Measurements from ENCODE around the gene SBK1. TPM values are rescaled to one million over a fixed set of nuclear protein-coding genes. Genes with fewer than 3 reads are reported as not detected.

SBK1 gene
- total RNA-seq, 4 donors from 2014 or later: 1.3 to 2.7 (median 1.8) TPM

DNA sequence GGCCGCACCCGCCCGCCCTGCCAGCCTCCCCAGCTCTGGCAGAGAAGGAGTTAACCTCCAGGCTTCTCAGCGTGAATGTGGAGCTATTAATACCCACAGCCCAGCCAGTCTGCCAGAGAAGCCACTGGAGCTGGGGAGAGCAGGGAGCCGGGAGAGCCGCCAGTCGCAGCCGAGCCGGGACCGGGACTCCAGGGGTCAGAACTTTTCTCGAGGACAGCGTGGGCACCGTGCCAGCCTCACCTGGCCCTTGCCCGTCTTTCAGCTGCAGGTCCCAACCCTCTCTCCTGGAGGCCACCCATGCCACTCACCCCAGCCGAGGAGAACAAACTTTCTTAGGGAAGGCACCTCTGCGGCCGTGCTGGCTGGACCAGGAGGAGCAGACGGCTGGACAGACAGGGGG lies 33.8 kb upstream of the SBK1 start:
- no peak overlapping the region for H3K4me3 ChIP-seq (ENCODE audit: low read depth, poor library complexity, severe bottlenecking)
- 3 to 5% methylated on average over 16 to 18 of the region's 18 CpGs for WGBS, 2 donors
- intact Hi-C loops (cut with DNase I; ENCODE audit: low total_unique reads): no loop called here
- DNase-seq (ENCODE audit: low spot score in 2 of 2): no peak
- no peak for TF ChIP-seq POLR2A (IDR thresholded peaks at IDR 0.05)
- TF ChIP-seq, protein P1, sequence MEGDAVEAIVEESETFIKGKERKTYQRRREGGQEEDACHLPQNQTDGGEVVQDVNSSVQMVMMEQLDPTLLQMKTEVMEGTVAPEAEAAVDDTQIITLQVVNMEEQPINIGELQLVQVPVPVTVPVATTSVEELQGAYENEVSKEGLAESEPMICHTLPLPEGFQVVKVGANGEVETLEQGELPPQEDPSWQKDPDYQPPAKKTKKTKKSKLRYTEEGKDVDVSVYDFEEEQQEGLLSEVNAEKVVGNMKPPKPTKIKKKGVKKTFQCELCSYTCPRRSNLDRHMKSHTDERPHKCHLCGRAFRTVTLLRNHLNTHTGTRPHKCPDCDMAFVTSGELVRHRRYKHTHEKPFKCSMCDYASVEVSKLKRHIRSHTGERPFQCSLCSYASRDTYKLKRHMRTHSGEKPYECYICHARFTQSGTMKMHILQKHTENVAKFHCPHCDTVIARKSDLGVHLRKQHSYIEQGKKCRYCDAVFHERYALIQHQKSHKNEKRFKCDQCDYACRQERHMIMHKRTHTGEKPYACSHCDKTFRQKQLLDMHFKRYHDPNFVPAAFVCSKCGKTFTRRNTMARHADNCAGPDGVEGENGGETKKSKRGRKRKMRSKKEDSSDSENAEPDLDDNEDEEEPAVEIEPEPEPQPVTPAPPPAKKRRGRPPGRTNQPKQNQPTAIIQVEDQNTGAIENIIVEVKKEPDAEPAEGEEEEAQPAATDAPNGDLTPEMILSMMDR (IDR thresholded peaks at IDR 0.05): no peak

- H3K4me3 ChIP-seq (ENCODE audit: low read depth, poor library complexity, severe bottlenecking): no peak overlapping the region
- no peak for DNase-seq (ENCODE audit: low spot score in 2 of 2)
- intact Hi-C loops (cut with DNase I; ENCODE audit: low total_unique reads): no loop called here
- TF ChIP-seq, protein P1 (IDR thresholded peaks at IDR 0.05): no peak
- no peak for TF ChIP-seq POLR2A (IDR thresholded peaks at IDR 0.05)
- WGBS, 2 donors: 66 to 70% methylated on average over 16 to 20 of the region's 29 CpGs
These were observed 33.1 kb upstream of the SBK1 start for GRCh38 chr16:28259091-28259780.

- no peak overlapping the region for H3K4me3 ChIP-seq (ENCODE audit: low read depth, poor library complexity, severe bottlenecking)
- no peak for DNase-seq (ENCODE audit: low spot score in 2 of 2)
- WGBS, 2 donors: 74 to 82% methylated on average over 7 of the region's 7 CpGs
- no peak for TF ChIP-seq POLR2A (IDR thresholded peaks at IDR 0.05)
- TF ChIP-seq, protein P1 (IDR thresholded peaks at IDR 0.05): no peak
- intact Hi-C loops (cut with DNase I; ENCODE audit: low total_unique reads): no loop called here
These were observed 32.6 kb upstream of the SBK1 start for GRCh38 chr16:28259781-28260150.

DNA sequence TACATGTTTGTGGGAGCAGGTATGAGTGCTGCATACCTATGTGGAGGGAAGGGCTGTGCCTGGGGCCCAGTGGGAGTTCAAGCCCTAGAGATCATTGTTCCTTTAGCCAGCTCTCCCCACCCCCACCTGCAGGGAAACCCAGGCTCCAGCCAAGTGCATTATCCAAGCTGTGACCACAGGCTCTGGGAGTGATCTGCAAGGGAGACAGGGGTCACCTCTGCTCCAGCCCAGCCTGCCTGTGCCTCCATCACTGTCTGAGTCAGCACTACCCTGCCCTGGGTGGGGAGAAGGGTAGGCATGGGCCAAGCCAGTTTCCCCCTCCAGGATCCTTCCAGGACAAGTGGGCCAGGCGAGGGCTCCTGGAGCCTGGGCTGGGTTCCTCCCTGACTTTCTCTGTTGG lies 32.1 kb upstream of the SBK1 start:
- H3K4me3 ChIP-seq (ENCODE audit: low read depth, poor library complexity, severe bottlenecking): no peak overlapping the region
- DNase-seq (ENCODE audit: low spot score in 2 of 2): no peak
- intact Hi-C loops (cut with DNase I; ENCODE audit: low total_unique reads): no loop called here
- no peak for TF ChIP-seq POLR2A (IDR thresholded peaks at IDR 0.05)
- TF ChIP-seq, protein P1 (IDR thresholded peaks at IDR 0.05): no peak
- WGBS, 2 donors: 83 to 100% methylated on average over 1 of the region's 1 CpG

GRCh38 chr16:28261942-28262341 lies 30.4 kb upstream of the SBK1 start:
- no peak for TF ChIP-seq POLR2A (IDR thresholded peaks at IDR 0.05)
- TF ChIP-seq, protein P1 (IDR thresholded peaks at IDR 0.05): no peak
- DNase-seq (ENCODE audit: low spot score in 2 of 2): no peak
- WGBS, 2 donors: 36 to 48% methylated on average over 4 of the region's 4 CpGs
- H3K4me3 ChIP-seq (ENCODE audit: low read depth, poor library complexity, severe bottlenecking): no peak overlapping the region
- intact Hi-C loops (cut with DNase I; ENCODE audit: low total_unique reads): no loop called here

DNA sequence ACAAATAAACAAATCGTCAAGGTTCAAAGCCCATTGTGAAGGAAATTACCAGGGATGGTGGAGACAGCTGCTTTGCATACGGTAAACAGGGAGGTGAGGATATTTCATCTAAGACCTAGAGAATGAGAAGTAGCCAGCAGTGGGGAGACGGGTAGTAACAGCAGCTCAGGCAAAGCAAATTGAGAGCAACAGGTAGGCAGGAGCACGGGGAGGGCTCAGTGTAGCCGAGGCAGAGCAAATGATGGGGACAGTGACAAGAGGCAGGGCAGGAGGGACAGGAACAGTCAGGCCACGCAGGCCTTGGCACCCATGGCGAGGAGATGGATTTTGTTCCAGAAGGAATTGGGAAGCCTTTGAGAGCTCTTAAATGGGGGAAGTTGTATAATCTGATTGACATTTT lies 29.0 kb upstream of the SBK1 start:
- H3K4me3 ChIP-seq (ENCODE audit: low read depth, poor library complexity, severe bottlenecking): no peak overlapping the region
- WGBS, 2 donors: 63% methylated on average over 6 of the region's 7 CpGs
- TF ChIP-seq, protein P1 (IDR thresholded peaks at IDR 0.05): no peak
- TF ChIP-seq POLR2A (IDR thresholded peaks at IDR 0.05): no peak
- intact Hi-C loops (cut with DNase I; ENCODE audit: low total_unique reads): no loop called here
- DNase-seq (ENCODE audit: low spot score in 2 of 2): no peak

Data from lower leg skin (tissue), 4 donors.